HFF-Myc (cell line): Measurements from ENCODE around the gene ASIC3.

Source experiments
- DNase-seq: peaks from one replicate; pipeline ENCODE4 v3.0.0-alpha.2; 2011; ENCODE audit warnings: low read depth; ENCODE audit errors: extremely low read depth
- H3K4me3 ChIP-seq: replicated peaks from 2 replicates; pipeline ENCODE4 v1.5.1; 2011; ENCODE audit warnings: low read depth, mild to moderate bottlenecking, control low read depth, low read length
- CTCF ChIP-seq: IDR thresholded peaks from 2 replicates; pipeline ENCODE4 v1.5.1; 2012; ENCODE audit warnings: mild to moderate bottlenecking, low read depth, low read length, control low read depth; ENCODE audit errors: missing control alignments

The ASIC3 gene

GRCh38 chr7:151017953-151018420 lies 30.3 kb upstream of the ASIC3 start:
- DNase-seq, result no peak
- H3K4me3 ChIP-seq, result peak overlapping the region; percentile 22

GRCh38 chr7:151018421-151019129 lies 29.8 kb upstream of the ASIC3 start:
- no peak for DNase-seq
- H3K4me3 ChIP-seq, result peak overlapping the region; percentile 22
- TF ChIP-seq CTCF, result no peak

More at GRCh38 chr7:151017953-151018420, 30.3 kb upstream of the ASIC3 start:
- TF ChIP-seq CTCF, result peak; percentile 99

- no peak overlapping the region; the same call in 1 of the 2 replicates for H3K4me3 ChIP-seq
- TF ChIP-seq CTCF, result no peak
- DNase-seq, result no peak
Observed at GRCh38 chr7:151019130-151019447, 29.2 kb upstream of the ASIC3 start.

- no peak for TF ChIP-seq CTCF
- no peak overlapping the region for H3K4me3 ChIP-seq
Observed at GRCh38 chr7:151020231-151020630, 28.1 kb upstream of the ASIC3 start.

GRCh38 chr7:151023232-151023631 lies 25.1 kb upstream of the ASIC3 start:
- no peak for TF ChIP-seq CTCF

More at GRCh38 chr7:151020231-151020630, 28.1 kb upstream of the ASIC3 start:
- DNase-seq, result no peak

GRCh38 chr7:151024435-151025056 lies 23.8 kb upstream of the ASIC3 start, which contains the start of gene ATG9B:
Gene ATG9B (minus strand): TSS chr7:151024494. CDS start chr7:151024423, 71 bp downstream.
- H3K4me3 ChIP-seq, result no peak within 1 kb of the TSS
- TF ChIP-seq CTCF, result no peak
- DNase-seq, result no peak

More at GRCh38 chr7:151023232-151023631, 25.1 kb upstream of the ASIC3 start:
- H3K4me3 ChIP-seq, result no peak overlapping the region
- DNase-seq, result no peak
